Activated T-helper 2 cell treated with anti-CD3 and anti-CD28 coated beads, Interferon-gamma antibody, Interleukin-2, Interleukin-4, amounts not matched to agents 10 μg/mL and 5 μg/mL and 100 μg/mL, durations not matched to agents 14 hours and 24 hours and 36 hours (primary cell): ENCODE results near the gene ZNF587B. TPM values are rescaled to one million over a fixed set of nuclear protein-coding genes. Genes with fewer than 3 reads are reported as not detected.
"Not testable (repeated sequence)": the region's sequence is repeated elsewhere in the genome, so short reads cannot be mapped to it uniquely, and the experiment has no call there.

Source experiments
- DNase-seq: peaks from one replicate; pipeline ENCODE4 v3.0.0; 2021; ENCODE audit warnings: low spot score
- H3K27ac Mint-ChIP-seq: one replicate; pipeline ENCODE4 v1.8.0; 2021; ENCODE audit warnings: mixed read lengths
- H3K27me3 Mint-ChIP-seq: one replicate; pipeline ENCODE4 v1.8.0; 2021; ENCODE audit warnings: low read depth, mixed read lengths
- H3K36me3 Mint-ChIP-seq: one replicate; pipeline ENCODE4 v1.8.0; 2021; ENCODE audit warnings: low read depth, mixed read lengths
- H3K4me1 Mint-ChIP-seq: one replicate; pipeline ENCODE4 v1.8.0; 2021; ENCODE audit warnings: low read depth, mixed read lengths
- H3K4me3 Mint-ChIP-seq: one replicate; pipeline ENCODE4 v1.8.0; 2021; ENCODE audit warnings: low read depth, mild to moderate bottlenecking, moderate library complexity, mixed read lengths
- H3K9me3 Mint-ChIP-seq: one replicate; pipeline ENCODE4 v1.8.0; 2021; ENCODE audit warnings: mixed read lengths
- intact Hi-C: fragments of 100-400 bp; cut with micrococcal nuclease; formaldehyde crosslinking; loops from one replicate; pipeline ENCODE4 v1.15.1; 2023
- total RNA-seq: library from RNA; stranded (reverse); gene quantifications from 2 replicates; pipeline ENCODE4 v1.2.3, GENCODE V29; 2022

The ZNF587B gene
- total RNA-seq, 1 donor from 2014 or later: 20.8 TPM

GRCh38 chr19:57821501-57821900, 8.6 kb upstream of the ZNF587B start:
- H3K4me3 Mint-ChIP-seq, DNase-seq, H3K27ac Mint-ChIP-seq, H3K27me3 Mint-ChIP-seq, intact Hi-C loops, H3K9me3 Mint-ChIP-seq: not testable (repeated sequence)
- peaks cover 64% of the 10 kb centered on the region for H3K36me3 Mint-ChIP-seq
- H3K4me1 Mint-ChIP-seq: peaks cover 31% of the 10 kb centered on the region

- H3K27me3 Mint-ChIP-seq, H3K4me3 Mint-ChIP-seq, intact Hi-C loops, DNase-seq, H3K9me3 Mint-ChIP-seq, H3K27ac Mint-ChIP-seq: not testable (repeated sequence)
- Mint-ChIP-seq H3K4me1 (peaks cover 31% of the 10 kb centered on the region), H3K36me3 (peaks cover 74% of the 10 kb centered on the region)
Observed at GRCh38 chr19:57823155-57823554, 6.9 kb upstream of the ZNF587B start.

- DNase-seq, H3K9me3 Mint-ChIP-seq, H3K27me3 Mint-ChIP-seq, intact Hi-C loops, H3K27ac Mint-ChIP-seq, H3K4me3 Mint-ChIP-seq: not testable (repeated sequence)
- peaks cover 28% of the 10 kb centered on the region for H3K4me1 Mint-ChIP-seq
- H3K36me3 Mint-ChIP-seq: peaks cover 74% of the 10 kb centered on the region
Observed at GRCh38 chr19:57823608-57824007, 6.5 kb upstream of the ZNF587B start.

GRCh38 chr19:57825511-57825910, 4.6 kb upstream of the ZNF587B start:
- Mint-ChIP-seq H3K9me3 (peaks cover 3% of the 10 kb centered on the region), H3K27ac (no peak overlapping the region), H3K4me1 (peaks cover 23% of the 10 kb centered on the region), H3K27me3 (no peaks in the 10 kb centered on the region), H3K36me3 (peaks cover 83% of the 10 kb centered on the region), H3K4me3 (no peak overlapping the region)
- no peak for DNase-seq
- intact Hi-C loops: no loop called here

GRCh38 chr19:57829316-57829715, 783 bp upstream of the ZNF587B start:
- DNase-seq: no peak
- Mint-ChIP-seq H3K4me3 (no peak overlapping the region), H3K36me3 (peaks cover 63% of the 10 kb centered on the region), H3K27me3 (no peaks in the 10 kb centered on the region), H3K27ac (no peak overlapping the region), H3K4me1 (peaks cover 5% of the 10 kb centered on the region), H3K9me3 (peaks cover 3% of the 10 kb centered on the region)
- intact Hi-C loops: no loop called here

- intact Hi-C loops: not testable (repeated sequence)
Observed at GRCh38 chr19:57836991-57837390, 6.9 kb downstream of the ZNF587B start.

GRCh38 chr19:57838622-57839191, 8.6 kb downstream of the ZNF587B start:
- H3K27me3 Mint-ChIP-seq, H3K4me3 Mint-ChIP-seq, intact Hi-C loops, H3K9me3 Mint-ChIP-seq, H3K4me1 Mint-ChIP-seq, DNase-seq: not testable (repeated sequence)
- H3K27ac Mint-ChIP-seq: peak overlapping the region; percentile 67
- peaks cover 58% of the 10 kb centered on the region for H3K36me3 Mint-ChIP-seq

More at GRCh38 chr19:57836991-57837390, 6.9 kb downstream of the ZNF587B start:
- not testable (repeated sequence) for H3K9me3 Mint-ChIP-seq, H3K4me3 Mint-ChIP-seq, H3K4me1 Mint-ChIP-seq, H3K27me3 Mint-ChIP-seq, DNase-seq, H3K27ac Mint-ChIP-seq
- peaks cover 49% of the 10 kb centered on the region for H3K36me3 Mint-ChIP-seq

- H3K4me3 Mint-ChIP-seq: no peak overlapping the region
- H3K9me3 Mint-ChIP-seq: no peaks in the 10 kb centered on the region
- peaks cover 75% of the 10 kb centered on the region for H3K36me3 Mint-ChIP-seq
- H3K4me1 Mint-ChIP-seq: peaks cover 10% of the 10 kb centered on the region
- intact Hi-C loops: no loop called here
- no peak overlapping the region for H3K27ac Mint-ChIP-seq
- no peak for DNase-seq
- H3K27me3 Mint-ChIP-seq: no peaks in the 10 kb centered on the region
Observed at GRCh38 chr19:57841122-57841763, 11.1 kb downstream of the ZNF587B start.

GRCh38 chr19:57847164-57847563, 17.1 kb downstream of the ZNF587B start:
- not testable (repeated sequence) for DNase-seq, H3K9me3 Mint-ChIP-seq, H3K27ac Mint-ChIP-seq, H3K4me3 Mint-ChIP-seq, H3K27me3 Mint-ChIP-seq
- Mint-ChIP-seq H3K4me1 (peaks cover 19% of the 10 kb centered on the region), H3K36me3 (peaks cover 67% of the 10 kb centered on the region)
- intact Hi-C loops: loop anchor here (5.0 kb wide), 1 partner anchor 35 kb away; the partner anchor contains the start of gene ZNF552

- Mint-ChIP-seq H3K36me3 (peaks cover 69% of the 10 kb centered on the region), H3K4me3 (peak overlapping the region; percentile 92), H3K4me1 (peaks cover 19% of the 10 kb centered on the region), H3K9me3 (peaks cover 14% of the 10 kb centered on the region)
- not testable (repeated sequence) for H3K27ac Mint-ChIP-seq, H3K27me3 Mint-ChIP-seq, DNase-seq
- intact Hi-C loops: loop anchor here (5.0 kb wide), 1 partner anchor 37 kb away; the partner anchor contains the start of gene ZNF552
Observed at GRCh38 chr19:57849162-57849665, 19.1 kb downstream of the ZNF587B start.

- intact Hi-C loops: loop anchor here (5.0 to 10.0 kb wide), 2 partner anchors 38 to 65 kb away; partner anchors contain the start of genes ZNF417 and ZNF552
- peaks cover 14% of the 10 kb centered on the region for H3K9me3 Mint-ChIP-seq
- peaks cover 19% of the 10 kb centered on the region for H3K4me1 Mint-ChIP-seq
- H3K27ac Mint-ChIP-seq: peak within 1 kb of the TSS; percentile 91
- not testable (repeated sequence) for H3K27me3 Mint-ChIP-seq
- H3K36me3 Mint-ChIP-seq: peaks cover 68% of the 10 kb centered on the region
- DNase-seq: peak; percentile 74
- peak within 1 kb of the TSS; percentile 92 for H3K4me3 Mint-ChIP-seq
Observed at GRCh38 chr19:57849666-57850473, 19.8 kb downstream of the ZNF587B start, which contains the start of gene ZNF587. Gene ZNF587, plus strand, starts transcription at chr19:57849859. Its CDS starts 180 bp downstream, at chr19:57850039.

GRCh38 chr19:57850553-57851017, 20.5 kb downstream of the ZNF587B start:
- Mint-ChIP-seq H3K4me1 (peaks cover 19% of the 10 kb centered on the region), H3K27ac (peak overlapping the region; percentile 91), H3K36me3 (peaks cover 69% of the 10 kb centered on the region), H3K4me3 (peak overlapping the region; percentile 92), H3K27me3 (no peaks in the 10 kb centered on the region), H3K9me3 (peaks cover 19% of the 10 kb centered on the region)
- intact Hi-C loops: loop anchor here (10.0 kb wide), 1 partner anchor 64 kb away; the partner anchor contains the start of gene ZNF417
- no peak for DNase-seq
